ENCODE results near the gene SYVN1.

DNA sequence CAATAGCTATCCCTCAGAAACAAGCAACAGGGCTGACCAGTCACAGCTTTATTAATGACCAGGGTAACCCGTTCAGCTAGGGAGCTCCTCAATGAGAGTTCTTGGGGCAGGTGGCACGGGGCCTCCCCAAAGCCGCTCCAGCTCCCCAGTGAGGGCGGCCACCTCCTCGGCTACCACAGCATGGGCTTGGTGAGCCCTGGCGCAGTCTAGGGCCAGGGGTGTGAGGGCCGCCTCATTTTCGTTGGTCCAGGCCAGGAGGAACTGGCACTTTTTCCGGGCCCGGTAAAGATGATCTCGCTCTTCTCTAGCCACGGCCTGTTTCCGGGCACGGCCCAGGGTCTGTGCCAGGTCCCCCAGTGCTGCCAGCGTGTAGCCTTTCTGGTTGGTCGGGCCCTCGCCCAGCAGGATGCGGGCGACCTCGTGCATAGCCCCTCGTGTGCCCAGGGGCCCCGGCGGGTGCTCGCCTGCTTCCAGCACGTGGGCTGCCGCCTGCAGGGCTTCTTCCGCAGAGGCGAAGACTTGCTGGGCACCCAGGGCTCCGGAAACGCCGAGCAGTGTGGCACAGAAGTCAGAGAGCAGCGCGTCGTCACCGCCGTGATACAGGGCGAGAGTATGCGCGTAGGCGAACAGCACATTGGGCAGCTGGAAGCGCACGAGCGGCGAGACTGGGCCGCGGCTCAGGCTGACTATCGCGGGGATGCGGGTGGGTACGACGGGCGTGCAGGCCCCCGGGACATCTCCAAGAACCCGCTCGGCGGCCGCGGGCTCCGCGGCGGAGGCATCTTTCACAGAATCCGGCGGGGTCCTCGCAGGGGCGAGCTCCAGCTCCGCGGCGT is 17.7 kb downstream of the SYVN1 start:
- TF ChIP-seq, protein P1, sequence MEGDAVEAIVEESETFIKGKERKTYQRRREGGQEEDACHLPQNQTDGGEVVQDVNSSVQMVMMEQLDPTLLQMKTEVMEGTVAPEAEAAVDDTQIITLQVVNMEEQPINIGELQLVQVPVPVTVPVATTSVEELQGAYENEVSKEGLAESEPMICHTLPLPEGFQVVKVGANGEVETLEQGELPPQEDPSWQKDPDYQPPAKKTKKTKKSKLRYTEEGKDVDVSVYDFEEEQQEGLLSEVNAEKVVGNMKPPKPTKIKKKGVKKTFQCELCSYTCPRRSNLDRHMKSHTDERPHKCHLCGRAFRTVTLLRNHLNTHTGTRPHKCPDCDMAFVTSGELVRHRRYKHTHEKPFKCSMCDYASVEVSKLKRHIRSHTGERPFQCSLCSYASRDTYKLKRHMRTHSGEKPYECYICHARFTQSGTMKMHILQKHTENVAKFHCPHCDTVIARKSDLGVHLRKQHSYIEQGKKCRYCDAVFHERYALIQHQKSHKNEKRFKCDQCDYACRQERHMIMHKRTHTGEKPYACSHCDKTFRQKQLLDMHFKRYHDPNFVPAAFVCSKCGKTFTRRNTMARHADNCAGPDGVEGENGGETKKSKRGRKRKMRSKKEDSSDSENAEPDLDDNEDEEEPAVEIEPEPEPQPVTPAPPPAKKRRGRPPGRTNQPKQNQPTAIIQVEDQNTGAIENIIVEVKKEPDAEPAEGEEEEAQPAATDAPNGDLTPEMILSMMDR (IDR thresholded peaks at IDR 0.05; ENCODE audit: low read depth, low read length) = no peak
- no peak for TF ChIP-seq EZH2phosphoT487 (IDR thresholded peaks at IDR 0.05; ENCODE audit: low read depth)

Data from OCI-LY3 (cell line).